HL-60/S4 treated with retinoic acid at 250 ng/mL for 4 days and 3 days (cell line): ENCODE measurements around the gene SNW1.
"Not testable (repeated sequence)": the region's sequence is repeated elsewhere in the genome, so short reads cannot be mapped to it uniquely, and the experiment has no call there.

Source experiments
- in situ Hi-C: fragments of 300-500 bp; cut with MboI; formaldehyde crosslinking; loops from 2 replicates; pipeline ENCODE4 v1.7.0; 2022; ENCODE audit warnings: low sequenced_read_pairs

The SNW1 gene

DNA sequence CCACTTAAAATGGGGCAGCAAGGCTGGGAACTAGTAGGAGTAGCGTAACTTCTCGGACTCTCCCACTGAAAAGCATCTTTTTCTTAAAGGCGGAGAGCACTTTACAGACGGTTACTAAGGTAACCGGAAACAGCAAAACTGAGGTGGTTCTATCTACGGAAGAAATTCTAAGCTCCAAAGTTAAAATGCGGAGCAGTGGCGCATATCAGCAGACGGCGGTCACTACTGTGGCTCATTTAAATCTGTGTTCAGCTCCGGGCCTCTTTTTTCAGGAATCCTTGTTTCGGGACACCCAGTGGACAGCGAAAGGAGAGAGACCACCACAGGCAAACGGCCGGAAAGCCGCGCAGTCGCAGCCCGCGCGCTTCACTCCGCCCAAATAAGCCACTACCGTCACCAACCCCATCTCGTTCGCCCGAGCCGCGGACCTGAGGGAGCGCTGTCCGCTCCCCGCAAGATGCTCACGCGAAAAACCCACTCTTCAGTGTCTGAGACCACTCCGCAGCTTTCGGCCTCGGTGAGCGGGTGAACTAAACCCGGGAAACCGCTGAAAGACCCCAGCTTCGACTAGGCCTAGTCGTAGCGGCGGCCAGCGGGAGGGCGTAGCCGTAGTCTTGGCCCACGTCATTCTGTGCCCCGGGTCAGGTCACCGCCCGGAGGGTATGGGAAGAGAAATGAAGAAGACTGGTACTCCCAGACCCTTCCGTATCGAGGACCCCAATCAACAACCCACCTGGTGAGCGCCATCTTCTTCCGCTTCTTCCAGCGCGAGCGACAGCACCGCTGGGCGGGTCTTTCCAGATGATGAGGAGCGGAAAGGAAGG is at the start of gene SNW1:
Gene SNW1 (minus strand): TSS at position 776 of the 824 bp plus-strand sequence. CDS start 29 bp downstream, at position 747.
- in situ Hi-C loops = no loop called here

- in situ Hi-C loops = no loop called here
Measured at GRCh38 chr14:77809011-77809410, 48.1 kb upstream of the SNW1 start.

DNA sequence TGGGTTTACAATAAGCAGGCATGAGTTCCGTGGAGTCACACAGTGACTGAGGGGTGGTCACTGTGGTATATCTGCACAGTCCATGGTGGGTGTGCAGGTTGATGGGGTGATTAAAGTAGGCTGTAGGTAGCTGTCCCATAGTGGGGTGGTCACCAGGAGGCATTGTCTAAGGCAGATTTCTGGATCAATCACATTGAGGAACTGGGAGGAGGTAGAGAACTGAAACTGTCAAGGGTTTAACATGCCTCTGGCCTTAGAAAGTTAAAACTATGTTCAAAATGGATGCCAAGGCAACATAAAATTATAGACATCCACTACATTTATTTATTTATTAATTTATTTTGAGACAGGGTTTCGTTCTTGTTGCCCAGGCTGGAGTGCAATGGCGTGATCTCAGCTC is 47.3 kb upstream of the SNW1 start:
- in situ Hi-C loops = no loop called here

- in situ Hi-C loops = no loop called here
Measured at GRCh38 chr14:77805706-77806105, 44.8 kb upstream of the SNW1 start.

GRCh38 chr14:77804592-77804991 is 43.6 kb upstream of the SNW1 start:
- in situ Hi-C loops = no loop called here

DNA sequence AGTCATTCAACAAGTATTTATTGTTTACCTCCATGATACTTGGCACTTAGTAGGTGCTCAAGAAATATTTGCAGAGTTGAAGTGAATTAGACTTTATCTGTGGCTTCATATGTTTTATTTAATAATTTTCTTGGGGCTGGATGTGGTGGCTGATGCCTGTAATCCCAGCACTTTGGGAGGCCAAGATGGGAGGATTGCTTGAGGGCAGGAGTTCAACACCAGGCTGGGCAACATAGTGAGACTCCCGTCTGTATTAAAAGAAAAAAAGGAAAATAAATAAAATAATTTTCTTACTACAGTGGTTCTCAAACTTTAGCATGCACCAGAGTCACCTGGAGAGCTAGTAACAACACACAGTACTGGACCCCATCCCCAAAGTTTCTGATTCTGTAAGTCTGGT is 39.9 kb upstream of the SNW1 start:
- in situ Hi-C loops = no loop called here

- in situ Hi-C loops = no loop called here
Measured at GRCh38 chr14:77799863-77800730, 39.1 kb upstream of the SNW1 start, which contains the start of gene ADCK1. Gene ADCK1 (plus strand): TSS chr14:77800109. CDS start chr14:77818979, 18,870 bp downstream.

DNA sequence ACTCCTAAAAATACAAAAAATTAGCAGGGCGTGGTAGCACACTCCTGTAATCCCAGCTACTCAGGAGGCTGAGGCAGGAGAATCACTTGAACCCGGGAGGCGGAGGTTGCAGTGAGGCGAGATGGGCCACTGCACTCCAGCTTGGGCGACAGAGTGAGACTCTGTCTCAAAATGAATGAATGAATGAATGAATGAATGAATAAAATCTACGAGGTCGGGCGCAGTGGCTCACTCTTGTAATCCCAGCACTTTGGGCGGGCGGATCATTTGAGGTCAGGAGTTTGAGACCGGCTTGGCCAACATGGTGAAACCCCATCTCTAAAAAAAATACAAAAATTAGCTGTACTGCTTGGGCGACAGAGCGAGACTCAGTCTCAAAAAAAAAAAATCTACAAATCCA is 38.5 kb upstream of the SNW1 start:
- in situ Hi-C loops = not testable (repeated sequence)

DNA sequence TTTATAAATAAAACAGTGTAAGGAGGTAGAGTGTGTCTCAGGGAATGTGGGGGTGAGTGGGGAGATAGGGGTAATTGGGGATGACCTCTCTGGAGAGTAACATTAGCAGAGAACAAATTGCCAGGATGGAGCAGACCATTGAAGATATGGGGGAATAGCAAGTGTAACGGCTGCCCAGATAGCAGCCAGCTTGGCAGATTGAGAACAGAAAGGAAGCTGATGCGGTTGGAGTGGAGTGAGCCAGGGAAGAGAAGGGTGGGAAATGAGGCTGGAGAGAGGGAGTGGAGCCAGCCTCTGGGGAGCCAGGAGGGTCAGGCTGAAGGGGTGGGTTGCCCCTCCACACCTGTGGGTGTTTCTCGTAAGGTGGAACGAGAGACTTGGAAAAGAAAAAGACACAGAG is 33.4 kb upstream of the SNW1 start:
- in situ Hi-C loops = no loop called here

- in situ Hi-C loops = not testable (repeated sequence)
Measured at GRCh38 chr14:77793255-77793654, 32.3 kb upstream of the SNW1 start.

DNA sequence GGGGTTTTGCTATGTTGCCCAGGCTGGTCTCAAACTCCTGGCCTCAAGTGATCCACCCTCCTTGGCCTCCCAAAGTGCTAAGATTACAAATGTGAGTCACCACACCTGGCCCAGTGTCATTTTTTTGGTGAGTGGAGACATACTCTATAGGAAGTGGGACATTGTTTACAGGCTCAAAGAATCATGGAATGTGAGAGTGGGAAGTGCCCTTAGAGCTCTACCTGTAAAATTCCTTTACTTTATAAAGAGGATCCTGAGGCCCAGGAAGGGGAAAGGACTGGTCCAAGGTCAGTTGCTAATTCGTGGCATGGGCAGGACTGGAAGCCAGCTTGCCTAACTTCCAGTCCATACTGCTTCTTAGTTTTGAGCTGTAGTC is 30.3 kb upstream of the SNW1 start:
- in situ Hi-C loops = no loop called here

GRCh38 chr14:77790566-77791224 is 29.7 kb upstream of the SNW1 start:
- in situ Hi-C loops = no loop called here

DNA sequence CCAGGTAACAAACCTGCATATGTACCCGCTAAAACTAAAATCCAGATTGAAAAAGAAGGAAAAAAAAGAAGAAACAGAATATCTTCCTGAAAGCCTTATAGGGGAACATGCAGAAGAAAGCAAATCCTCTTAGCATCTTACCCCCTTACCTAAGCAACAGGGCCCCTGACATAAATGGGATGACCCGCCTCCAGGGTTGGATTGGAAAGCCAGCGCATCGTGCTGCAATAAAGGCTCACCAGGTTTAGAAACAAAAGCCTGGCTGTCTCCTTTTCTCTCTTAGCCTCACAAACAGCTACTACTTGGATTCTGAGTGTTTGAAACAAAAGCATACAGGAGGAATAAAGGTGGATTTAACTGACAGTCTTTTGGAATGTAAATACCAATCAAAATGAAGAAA is 25.2 kb upstream of the SNW1 start:
- in situ Hi-C loops = no loop called here

GRCh38 chr14:77782202-77782601 is 21.2 kb upstream of the SNW1 start:
- in situ Hi-C loops = no loop called here

DNA sequence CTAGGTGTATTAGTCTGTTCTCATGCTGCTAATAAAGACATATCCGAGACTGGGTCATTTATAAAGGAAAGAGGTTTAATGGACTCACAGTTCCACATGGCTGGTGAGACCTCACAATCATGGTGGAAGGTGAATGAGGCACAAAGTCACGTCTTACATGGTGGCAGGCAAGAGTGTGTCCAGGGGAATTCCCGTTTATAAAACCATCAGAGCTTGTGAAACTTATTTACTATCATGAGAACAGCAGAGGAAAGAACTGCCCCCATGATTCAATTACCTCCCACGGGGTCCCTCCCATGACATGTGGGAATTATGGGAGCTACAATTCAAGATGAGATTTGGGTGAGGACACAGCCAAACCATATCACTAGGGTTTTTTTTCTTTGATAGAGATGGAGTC is 13.0 kb upstream of the SNW1 start:
- in situ Hi-C loops = not testable (repeated sequence)

DNA sequence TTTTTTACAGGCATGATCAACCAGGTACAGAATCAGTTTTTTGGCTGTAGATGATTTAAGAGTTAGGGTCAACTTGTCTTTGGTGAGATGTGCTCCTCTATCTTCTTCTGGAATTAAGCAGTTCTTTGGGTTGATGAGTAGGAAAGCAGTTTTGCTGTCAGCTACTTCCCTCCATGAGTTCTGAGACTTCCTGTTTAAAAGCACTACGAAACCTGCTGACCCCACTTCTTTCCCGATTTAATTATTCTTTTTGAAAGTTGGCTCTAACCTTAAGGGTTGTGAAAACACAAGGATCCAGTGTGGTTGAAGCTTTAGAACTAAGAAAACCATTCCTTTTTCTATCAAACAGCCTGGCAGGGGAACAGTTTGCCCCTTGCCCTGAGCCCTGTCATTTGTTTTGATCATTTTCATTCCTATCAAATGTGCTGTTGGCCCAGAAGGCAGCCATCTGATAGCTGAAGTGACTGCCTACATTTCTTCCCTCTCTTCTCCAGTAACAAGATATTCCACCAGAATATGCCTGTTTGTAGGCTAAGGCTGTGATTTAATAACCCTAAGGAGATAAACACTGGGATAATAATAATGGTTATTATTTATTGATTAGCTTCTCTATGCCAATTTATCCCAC is 7.6 kb upstream of the SNW1 start:
- in situ Hi-C loops = not testable (repeated sequence)

DNA sequence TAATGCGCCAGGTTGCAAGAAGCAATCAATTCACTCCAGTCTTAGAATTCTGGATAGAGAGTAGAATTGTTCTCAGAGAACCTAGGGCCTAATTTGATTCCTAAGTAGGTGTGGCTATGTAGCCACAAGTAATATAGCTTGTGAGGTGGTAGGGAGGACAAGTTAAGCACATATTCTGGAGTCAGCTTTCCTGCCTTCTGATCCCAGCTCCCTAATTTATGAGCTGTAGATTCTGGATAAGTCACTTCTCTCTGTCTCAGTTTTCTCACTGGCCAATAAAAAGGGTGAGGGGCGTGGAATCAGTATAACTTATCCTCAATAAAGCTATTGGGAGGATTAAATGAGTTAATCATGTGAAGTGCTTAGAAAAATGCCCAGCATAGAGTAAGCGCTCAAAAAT is 3.0 kb upstream of the SNW1 start:
- in situ Hi-C loops = no loop called here

DNA sequence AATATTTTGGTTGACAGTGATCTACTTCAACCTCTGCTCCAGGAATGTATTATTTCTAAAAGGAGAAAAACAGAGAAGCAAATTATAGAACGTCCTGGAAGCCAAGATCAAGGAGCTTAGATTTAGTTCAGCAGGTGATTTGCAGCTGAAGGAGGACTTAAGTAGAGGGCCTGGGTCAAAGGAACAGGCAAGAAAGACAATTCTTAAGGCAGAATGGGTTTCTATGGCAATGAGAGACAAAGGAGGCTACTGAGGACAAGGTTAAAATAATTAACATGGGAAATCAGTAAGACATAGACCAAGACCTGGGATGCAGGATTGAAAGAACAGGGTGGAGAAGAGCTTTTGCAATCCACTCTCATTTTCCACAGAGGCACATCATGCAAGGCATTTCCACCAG is 2.4 kb upstream of the SNW1 start:
- in situ Hi-C loops = no loop called here

DNA sequence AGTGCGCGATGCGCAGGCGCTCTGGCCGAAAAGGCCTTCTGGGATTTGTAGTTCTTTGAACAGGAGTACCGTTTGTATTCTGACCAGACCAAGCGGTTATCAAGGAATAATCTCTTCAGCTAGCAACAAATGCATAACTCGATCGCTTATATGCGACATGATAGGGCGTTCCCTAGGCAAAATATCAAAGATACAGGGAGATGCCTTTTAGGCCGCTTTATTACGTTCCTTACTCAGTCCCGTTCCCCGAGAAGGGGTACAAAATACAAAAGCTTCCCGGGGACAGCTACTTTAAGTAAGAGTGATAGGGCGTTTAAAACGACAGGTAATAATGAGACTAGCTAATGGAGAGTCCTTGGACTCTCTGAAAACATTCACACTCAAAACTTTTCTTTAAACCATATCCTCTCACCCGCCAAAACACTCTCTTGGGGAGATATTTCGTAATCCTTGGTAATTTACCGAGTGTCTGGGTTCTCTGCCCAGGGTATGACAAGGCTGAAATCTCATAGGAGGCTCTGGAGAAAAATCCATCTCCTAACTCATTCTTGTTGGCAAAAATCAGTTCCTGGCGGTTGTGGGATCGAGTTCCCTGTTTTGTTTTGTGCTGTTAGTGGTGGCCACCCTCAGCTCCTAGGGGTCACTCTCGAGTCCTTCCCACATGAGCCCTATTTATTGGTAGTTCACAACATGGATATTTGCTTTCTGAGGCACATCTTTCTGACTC is 412 bp upstream of the SNW1 start:
- in situ Hi-C loops = no loop called here

DNA sequence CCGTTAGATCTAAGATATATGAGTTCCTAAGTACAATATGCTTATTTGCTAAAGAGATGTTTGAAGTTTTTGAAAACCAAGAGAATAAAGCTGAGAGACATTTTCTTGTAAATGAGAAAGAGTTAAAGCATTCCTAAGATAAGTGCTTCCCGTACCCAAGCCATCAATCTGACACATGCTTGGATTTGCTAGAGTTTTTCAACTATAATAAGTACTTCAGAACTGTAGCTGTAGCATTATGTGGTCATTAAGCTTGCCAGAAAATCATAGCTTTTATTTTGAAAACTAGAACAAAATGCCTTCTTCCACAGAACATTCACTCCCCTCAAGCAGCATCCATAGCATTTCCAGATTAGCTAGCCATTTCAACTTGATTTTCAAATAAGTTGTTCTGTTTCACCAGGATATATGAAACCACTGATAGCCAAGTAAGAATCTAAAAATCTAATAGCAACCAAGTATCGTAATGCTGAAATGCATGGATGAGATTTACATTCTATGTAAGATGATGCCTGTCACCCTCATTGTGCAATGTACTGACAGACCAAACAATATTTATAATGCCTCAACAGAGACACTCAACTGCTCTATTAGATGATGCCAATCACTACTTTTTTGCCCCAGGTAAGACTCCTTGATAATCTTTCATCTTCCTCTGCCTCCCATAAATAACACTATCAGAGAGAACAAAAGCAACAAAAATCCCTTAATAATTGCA is 8.0 kb downstream of the SNW1 start:
- in situ Hi-C loops = no loop called here
